ENCODE results near the gene EEF1AKMT2. TPM values are rescaled to one million over a fixed set of nuclear protein-coding genes. Genes with fewer than 3 reads are reported as not detected.

The EEF1AKMT2 gene
- total RNA-seq, 4 donors from 2014 or later: 23.8 to 33.6 (median 26.6) TPM

GRCh38 chr10:124745252-124745651 lies 46.4 kb downstream of the EEF1AKMT2 start:
- Histone ChIP-seq H3K4me3 (replicated peaks in 1 of 3) (no peak overlapping the region), H3K4me1 (peaks cover 29 to 36% of the 10 kb centered on the region in 2 donors), H3K27me3 (no peaks in the 10 kb centered on the region), H3K36me3 (no peaks in the 10 kb centered on the region), H3K9me3 (no peaks in the 10 kb centered on the region), H3K27ac (peak overlapping the region; percentile 16 to 85 (median 81))
- no peak for DNase-seq
- TF ChIP-seq, protein P1, sequence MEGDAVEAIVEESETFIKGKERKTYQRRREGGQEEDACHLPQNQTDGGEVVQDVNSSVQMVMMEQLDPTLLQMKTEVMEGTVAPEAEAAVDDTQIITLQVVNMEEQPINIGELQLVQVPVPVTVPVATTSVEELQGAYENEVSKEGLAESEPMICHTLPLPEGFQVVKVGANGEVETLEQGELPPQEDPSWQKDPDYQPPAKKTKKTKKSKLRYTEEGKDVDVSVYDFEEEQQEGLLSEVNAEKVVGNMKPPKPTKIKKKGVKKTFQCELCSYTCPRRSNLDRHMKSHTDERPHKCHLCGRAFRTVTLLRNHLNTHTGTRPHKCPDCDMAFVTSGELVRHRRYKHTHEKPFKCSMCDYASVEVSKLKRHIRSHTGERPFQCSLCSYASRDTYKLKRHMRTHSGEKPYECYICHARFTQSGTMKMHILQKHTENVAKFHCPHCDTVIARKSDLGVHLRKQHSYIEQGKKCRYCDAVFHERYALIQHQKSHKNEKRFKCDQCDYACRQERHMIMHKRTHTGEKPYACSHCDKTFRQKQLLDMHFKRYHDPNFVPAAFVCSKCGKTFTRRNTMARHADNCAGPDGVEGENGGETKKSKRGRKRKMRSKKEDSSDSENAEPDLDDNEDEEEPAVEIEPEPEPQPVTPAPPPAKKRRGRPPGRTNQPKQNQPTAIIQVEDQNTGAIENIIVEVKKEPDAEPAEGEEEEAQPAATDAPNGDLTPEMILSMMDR (IDR thresholded peaks at IDR 0.05): no peak
- 61% methylated on average over 4 of the region's 4 CpGs for WGBS, 2 donors
- intact Hi-C loops (cut with DNase I): loop anchor here (5.0 kb wide), 1 partner anchor 213 kb away; no protein-coding TSS in a partner anchor

DNA sequence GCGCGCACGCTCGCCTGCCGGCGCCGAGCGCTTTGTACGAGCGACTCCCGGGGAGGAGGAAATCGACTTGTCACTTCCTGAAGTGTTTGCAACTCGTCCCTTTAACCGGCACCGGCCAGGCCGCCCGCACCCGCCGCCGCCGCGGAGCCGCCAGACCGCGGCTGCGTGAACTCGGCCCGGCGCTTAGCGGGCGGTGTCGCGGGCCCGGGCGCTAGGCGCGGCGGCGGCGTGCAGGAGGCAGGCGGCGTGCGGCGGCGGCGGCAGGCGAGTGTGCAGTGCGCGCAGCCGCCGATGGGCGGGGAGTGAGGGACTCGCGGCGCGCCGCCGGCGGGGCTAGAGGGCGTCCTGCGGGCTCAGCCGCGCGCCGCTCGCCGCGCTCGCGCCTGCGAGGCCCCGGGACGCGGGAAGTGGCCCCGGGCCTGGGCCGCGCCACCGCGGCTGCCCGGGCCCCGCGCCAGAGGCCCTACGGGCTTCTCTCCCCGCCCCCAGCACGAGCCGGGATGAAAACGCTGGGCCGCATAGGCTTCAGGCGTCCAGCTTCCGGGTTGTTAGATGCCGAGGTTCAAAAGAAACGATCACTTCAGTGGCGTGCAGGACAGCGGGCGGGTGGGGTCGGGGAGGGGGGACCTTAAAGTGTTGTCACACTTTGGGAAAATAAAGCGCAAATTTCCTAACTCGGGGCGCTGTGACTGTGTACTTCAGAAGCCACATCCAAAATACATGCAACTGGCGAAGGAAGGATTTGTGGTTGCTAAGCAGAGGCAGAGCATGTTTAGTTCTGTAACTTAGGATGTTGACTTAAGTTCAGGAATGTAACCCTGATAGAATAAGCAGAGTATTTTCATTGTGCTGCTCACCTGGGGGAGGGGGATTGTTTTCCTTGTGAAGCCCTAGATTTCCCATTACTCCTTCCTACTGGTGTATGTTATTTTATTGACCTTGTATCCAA lies 47.3 kb downstream of the EEF1AKMT2 start, which contains the start of gene FAM53B:
Gene FAM53B, minus strand, starts transcription at position 277 of the 949 bp plus-strand sequence. CDS start 37,665 bp downstream, outside the sequence.
- peaks cover 38 to 45% of the 10 kb centered on the region in 2 donors for H3K4me1 ChIP-seq
- no peaks in the 10 kb centered on the region for H3K36me3 ChIP-seq
- no peaks in the 10 kb centered on the region for H3K9me3 ChIP-seq
- peak within 1 kb of the TSS; percentile 89 to 98 (median 93) for H3K27ac ChIP-seq
- WGBS, 2 donors: 0 to 1% methylated on average over 28 to 37 of the region's 100 CpGs
- H3K27me3 ChIP-seq: no peaks in the 10 kb centered on the region
- H3K4me3 ChIP-seq (replicated peaks in 1 of 3): peak within 1 kb of the TSS; percentile 27 to 56 (median 45)
- intact Hi-C loops (cut with DNase I): loop anchor here (5.0 kb wide), 2 partner anchors 117 to 212 kb away; no protein-coding TSS in a partner anchor
- peak; percentile 80 to 83 for DNase-seq
- TF ChIP-seq, protein P1 (IDR thresholded peaks at IDR 0.05): peak in 3 of 6 experiments; percentile 36 to 56 (median 51)
- peak; percentile 41 to 85 for TF ChIP-seq POLR2A (IDR thresholded peaks at IDR 0.05)

- Histone ChIP-seq H3K4me1 (peaks cover 46 to 54% of the 10 kb centered on the region in 2 donors), H3K9me3 (no peaks in the 10 kb centered on the region), H3K36me3 (no peaks in the 10 kb centered on the region), H3K27ac (peak overlapping the region; percentile 89 to 98 (median 93)), H3K4me3 (replicated peaks in 1 of 3) (peak overlapping the region; percentile 27 to 56 (median 45)), H3K27me3 (no peaks in the 10 kb centered on the region)
- intact Hi-C loops (cut with DNase I): loop anchor here (5.0 kb wide), 1 partner anchor 116 kb away; no protein-coding TSS in a partner anchor
- 0 to 1% methylated on average over 29 to 60 of the region's 101 CpGs for whole genome bisulfite sequencing, 2 donors
- TF ChIP-seq, protein P1 (IDR thresholded peaks at IDR 0.05): no peak
- no peak for TF ChIP-seq POLR2A (IDR thresholded peaks at IDR 0.05)
- peak in 1 of 2 donors; percentile 45 for DNase-seq
Measured at GRCh38 chr10:124743191-124744101, 48.2 kb downstream of the EEF1AKMT2 start.

- TF ChIP-seq, protein P1 (IDR thresholded peaks at IDR 0.05): peak in 1 of 6 experiments; percentile 4
- TF ChIP-seq POLR2A (IDR thresholded peaks at IDR 0.05): peak in 1 of 2 donors; percentile 41
- Histone ChIP-seq H3K4me3 (replicated peaks in 1 of 3) (peak overlapping the region; percentile 43 to 56 (median 45)), H3K4me1 (peaks cover 54 to 63% of the 10 kb centered on the region in 2 donors), H3K27ac (peak overlapping the region; percentile 89 to 98 (median 93)), H3K9me3 (no peaks in the 10 kb centered on the region), H3K36me3 (no peaks in the 10 kb centered on the region), H3K27me3 (no peaks in the 10 kb centered on the region)
- intact Hi-C loops (cut with DNase I): loop anchor here (5.0 kb wide), 1 partner anchor 115 kb away; no protein-coding TSS in a partner anchor
- no peak for DNase-seq
- 3% methylated on average over 25 to 39 of the region's 42 CpGs for WGBS, 2 donors
Measured at GRCh38 chr10:124742413-124743190, 49.1 kb downstream of the EEF1AKMT2 start.
